Measurements from ENCODE around the gene ATP5PO. TPM values are rescaled to one million over a fixed set of nuclear protein-coding genes. Genes with fewer than 3 reads are reported as not detected.
"Not testable (repeated sequence)": the region's sequence is repeated elsewhere in the genome, so short reads cannot be mapped to it uniquely, and the experiment has no call there.

The ATP5PO gene
- total RNA-seq, 1 donor from 2014 or later = 556 TPM

- no peak for DNase-seq (ENCODE audit: low spot score)
- intact Hi-C loops (cut with DNase I) = no loop called here
These were observed 40.4 kb downstream of the ATP5PO start for GRCh38 chr21:33875026-33875695.

- intact Hi-C loops (cut with DNase I) = no loop called here
- no peak for DNase-seq (ENCODE audit: low spot score)
These were observed 41.4 kb downstream of the ATP5PO start for GRCh38 chr21:33874161-33874560.

- no peak for DNase-seq (ENCODE audit: low spot score)
- intact Hi-C loops (cut with DNase I) = no loop called here
These were observed 42.6 kb downstream of the ATP5PO start for GRCh38 chr21:33872881-33873515.

GRCh38 chr21:33871171-33871570 lies 44.4 kb downstream of the ATP5PO start:
- DNase-seq (ENCODE audit: low spot score) = no peak
- intact Hi-C loops (cut with DNase I) = no loop called here

GRCh38 chr21:33870768-33871167 lies 44.8 kb downstream of the ATP5PO start:
- intact Hi-C loops (cut with DNase I) = no loop called here
- DNase-seq (ENCODE audit: low spot score) = no peak

GRCh38 chr21:33869873-33870272 lies 45.7 kb downstream of the ATP5PO start:
- no peak for DNase-seq (ENCODE audit: low spot score)
- intact Hi-C loops (cut with DNase I) = no loop called here

GRCh38 chr21:33867868-33868267 lies 47.7 kb downstream of the ATP5PO start:
- DNase-seq (ENCODE audit: low spot score); intact Hi-C loops (cut with DNase I): not testable (repeated sequence)

- no peak for DNase-seq (ENCODE audit: low spot score)
- intact Hi-C loops (cut with DNase I) = no loop called here
These were observed 48.8 kb downstream of the ATP5PO start for GRCh38 chr21:33866826-33867225.

- no peak for DNase-seq (ENCODE audit: low spot score)
- intact Hi-C loops (cut with DNase I) = no loop called here
These were observed 49.5 kb downstream of the ATP5PO start for GRCh38 chr21:33865996-33866575.

- no peak for DNase-seq (ENCODE audit: low spot score)
- intact Hi-C loops (cut with DNase I) = no loop called here
These were observed 50.4 kb downstream of the ATP5PO start for GRCh38 chr21:33865176-33865575.

GRCh38 chr21:33864150-33864549 lies 51.5 kb downstream of the ATP5PO start:
- intact Hi-C loops (cut with DNase I) = no loop called here
- DNase-seq (ENCODE audit: low spot score) = no peak

GRCh38 chr21:33863191-33863590 lies 52.4 kb downstream of the ATP5PO start:
- DNase-seq (ENCODE audit: low spot score); intact Hi-C loops (cut with DNase I): not testable (repeated sequence)

GRCh38 chr21:33861125-33861524 lies 54.5 kb downstream of the ATP5PO start:
- intact Hi-C loops (cut with DNase I) = no loop called here
- no peak for DNase-seq (ENCODE audit: low spot score)

- intact Hi-C loops (cut with DNase I) = no loop called here
- DNase-seq (ENCODE audit: low spot score) = no peak
These were observed 55.2 kb downstream of the ATP5PO start for GRCh38 chr21:33860332-33860879.

GRCh38 chr21:33859373-33860102 lies 56.1 kb downstream of the ATP5PO start:
- intact Hi-C loops (cut with DNase I) = no loop called here
- DNase-seq (ENCODE audit: low spot score) = no peak

GRCh38 chr21:33858667-33859372 lies 56.8 kb downstream of the ATP5PO start:
- intact Hi-C loops (cut with DNase I) = no loop called here
- DNase-seq (ENCODE audit: low spot score) = no peak

- intact Hi-C loops (cut with DNase I) = no loop called here
- DNase-seq (ENCODE audit: low spot score) = no peak
These were observed 57.5 kb downstream of the ATP5PO start for GRCh38 chr21:33857846-33858666.

- intact Hi-C loops (cut with DNase I) = no loop called here
- DNase-seq (ENCODE audit: low spot score) = no peak
These were observed 58.6 kb downstream of the ATP5PO start for GRCh38 chr21:33856893-33857527.

Measured in cardiac septum (tissue), 1 donor.